Measurements from ENCODE around the gene LEMD1.
"Not testable (repeated sequence)": the region's sequence is repeated elsewhere in the genome, so short reads cannot be mapped to it uniquely, and the experiment has no call there.

LEMD1 gene

DNA sequence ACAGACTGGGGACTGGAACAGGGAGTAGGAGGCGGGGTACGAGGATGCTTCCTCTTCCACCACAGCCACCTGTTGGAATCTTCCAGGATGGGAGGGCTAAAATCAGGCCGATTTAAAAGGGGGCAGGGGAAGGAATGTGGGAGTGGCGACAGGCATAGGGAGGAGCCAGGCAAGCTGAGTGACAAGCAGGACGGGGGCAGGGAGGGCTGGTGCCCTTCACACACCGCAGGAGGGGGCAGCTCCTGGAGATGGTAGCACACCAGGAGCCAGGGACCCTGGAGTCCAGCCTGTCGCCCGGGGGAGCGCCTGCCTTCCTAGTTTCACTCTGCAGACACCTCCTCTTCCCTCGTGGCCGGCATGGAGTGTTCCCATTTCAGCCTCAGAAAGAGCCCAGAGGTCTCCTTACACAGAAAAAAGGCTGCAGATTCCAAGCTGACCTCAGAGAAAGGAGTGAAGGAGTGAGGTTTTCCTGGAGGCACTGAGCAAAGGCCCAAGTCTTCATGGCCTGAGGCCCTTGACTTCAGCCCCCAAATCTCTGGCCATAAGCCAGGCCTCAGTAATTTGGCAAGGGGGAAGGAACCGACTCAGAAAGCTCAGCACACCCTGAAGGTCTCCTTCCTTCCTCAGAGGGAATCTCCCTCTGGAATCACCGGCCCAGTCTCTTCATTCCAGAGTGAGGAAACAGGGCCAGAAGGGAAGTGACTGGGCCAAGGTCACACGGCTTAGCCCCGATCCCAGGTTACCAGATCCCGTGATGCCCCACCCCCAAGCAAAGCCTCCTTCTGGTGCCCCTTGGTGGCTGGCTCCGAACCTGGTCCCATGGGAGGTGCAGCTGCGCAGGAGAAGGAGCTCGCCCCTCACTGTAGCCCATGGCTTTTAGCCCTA, 25.8 kb upstream of the LEMD1 start:
- FAIRE-seq: no peak
- no peak for DNase-seq (ENCODE audit: insufficient read length, low spot score)

DNA sequence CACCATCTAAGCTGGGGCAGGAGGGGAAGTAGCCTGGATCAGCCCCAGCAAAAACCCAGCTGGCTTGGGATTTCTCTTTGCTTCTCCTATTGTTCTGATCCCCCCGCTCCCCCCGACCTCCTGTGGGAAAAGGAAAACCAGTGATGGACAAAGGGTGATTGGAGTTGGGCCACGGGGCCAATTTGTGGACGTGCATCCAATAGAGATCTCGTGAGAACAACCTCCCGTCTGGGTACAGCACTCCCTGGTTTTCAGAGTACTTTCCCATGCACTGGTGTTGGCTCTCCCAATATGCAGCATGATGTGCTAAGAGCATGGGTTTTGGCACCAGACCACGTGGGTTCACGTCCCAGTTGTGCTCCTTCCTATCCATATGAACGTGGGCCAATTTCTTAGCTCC, 25.0 kb upstream of the LEMD1 start:
- FAIRE-seq: no peak
- no peak for DNase-seq (ENCODE audit: insufficient read length, low spot score)

DNA sequence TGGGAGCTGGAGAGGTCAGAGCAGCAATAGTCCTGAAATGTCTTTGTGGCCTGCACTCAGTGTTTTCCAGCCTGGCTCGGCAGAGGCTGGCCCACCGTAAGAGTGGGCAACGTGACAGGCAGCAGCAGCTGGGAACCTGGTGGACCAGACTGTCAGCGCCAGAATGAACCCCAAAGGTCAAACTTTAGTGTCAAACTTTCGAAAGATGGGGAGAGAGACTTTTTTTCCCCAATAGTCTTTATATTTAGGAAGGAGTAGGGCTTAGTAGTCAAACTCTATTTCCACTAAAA, 23.7 kb upstream of the LEMD1 start:
- FAIRE-seq: no peak
- DNase-seq (ENCODE audit: insufficient read length, low spot score): no peak

DNA sequence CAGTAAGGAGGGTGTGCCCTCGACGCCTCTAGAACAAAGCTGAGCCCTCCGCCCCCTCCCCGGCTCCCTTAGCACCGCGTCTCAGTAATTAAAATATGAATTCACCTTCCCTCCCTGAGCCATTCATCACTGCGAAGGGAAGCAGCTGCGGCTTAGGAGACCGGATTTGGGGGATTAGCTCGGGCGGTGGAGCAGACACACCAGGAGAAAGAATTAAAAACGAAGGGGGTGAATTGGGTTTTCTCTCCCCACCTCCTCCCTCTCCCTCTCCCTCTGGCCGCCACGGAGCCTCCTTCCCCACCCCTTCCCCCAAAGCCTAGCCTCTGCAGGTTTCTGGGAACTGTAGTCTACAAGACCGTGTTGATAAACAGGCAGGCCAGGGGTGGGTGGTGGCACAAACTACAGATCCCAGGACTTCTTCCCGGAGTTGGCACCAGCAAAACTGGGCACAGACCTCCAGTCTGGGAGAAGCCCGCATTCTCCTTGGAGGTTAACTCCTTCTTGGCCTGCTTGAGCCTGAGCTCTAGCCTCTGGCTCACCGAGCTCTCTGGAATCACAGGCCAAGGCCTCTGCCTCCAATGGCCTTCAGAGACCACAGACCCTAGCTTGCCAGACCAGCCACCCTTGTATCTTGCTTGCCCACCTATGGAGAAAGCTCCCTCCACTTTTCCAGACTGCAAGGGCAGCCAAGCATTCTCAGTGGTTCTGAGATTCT, 23.2 kb upstream of the LEMD1 start:
- DNase-seq (ENCODE audit: insufficient read length, low spot score) (no peak), FAIRE-seq (no peak)

DNA sequence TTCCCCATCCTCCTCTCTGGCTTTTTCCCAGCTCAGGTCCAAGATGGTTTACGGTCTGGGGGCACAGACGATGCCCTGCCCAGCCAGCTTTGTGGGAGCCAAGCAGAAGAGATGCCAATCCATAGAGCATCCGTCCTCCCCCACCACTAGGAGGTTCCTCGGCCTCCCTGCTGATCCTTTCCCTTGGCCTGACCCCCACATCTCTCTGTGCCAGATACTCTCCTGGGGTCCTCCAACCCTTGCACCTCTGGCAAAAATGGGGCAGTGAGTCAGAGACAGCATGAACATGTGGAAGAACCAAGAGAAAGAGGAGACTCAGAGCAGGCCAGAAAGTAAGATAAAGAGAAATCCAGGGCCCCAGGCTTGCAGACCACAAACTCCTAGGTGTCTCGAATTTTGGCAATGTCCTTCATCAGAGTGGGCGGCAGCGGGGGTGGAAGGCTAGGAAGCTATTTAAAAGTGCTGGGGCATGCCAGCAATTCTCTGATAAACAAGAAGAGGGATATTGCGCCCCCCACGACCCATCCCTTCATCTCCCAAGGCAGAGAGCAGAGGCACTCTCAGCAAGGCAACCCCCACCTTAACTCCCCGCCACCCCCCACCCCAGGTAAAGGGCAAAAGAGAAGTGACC, 22.6 kb upstream of the LEMD1 start:
- no peak for FAIRE-seq
- no peak for DNase-seq (ENCODE audit: insufficient read length, low spot score)

DNA sequence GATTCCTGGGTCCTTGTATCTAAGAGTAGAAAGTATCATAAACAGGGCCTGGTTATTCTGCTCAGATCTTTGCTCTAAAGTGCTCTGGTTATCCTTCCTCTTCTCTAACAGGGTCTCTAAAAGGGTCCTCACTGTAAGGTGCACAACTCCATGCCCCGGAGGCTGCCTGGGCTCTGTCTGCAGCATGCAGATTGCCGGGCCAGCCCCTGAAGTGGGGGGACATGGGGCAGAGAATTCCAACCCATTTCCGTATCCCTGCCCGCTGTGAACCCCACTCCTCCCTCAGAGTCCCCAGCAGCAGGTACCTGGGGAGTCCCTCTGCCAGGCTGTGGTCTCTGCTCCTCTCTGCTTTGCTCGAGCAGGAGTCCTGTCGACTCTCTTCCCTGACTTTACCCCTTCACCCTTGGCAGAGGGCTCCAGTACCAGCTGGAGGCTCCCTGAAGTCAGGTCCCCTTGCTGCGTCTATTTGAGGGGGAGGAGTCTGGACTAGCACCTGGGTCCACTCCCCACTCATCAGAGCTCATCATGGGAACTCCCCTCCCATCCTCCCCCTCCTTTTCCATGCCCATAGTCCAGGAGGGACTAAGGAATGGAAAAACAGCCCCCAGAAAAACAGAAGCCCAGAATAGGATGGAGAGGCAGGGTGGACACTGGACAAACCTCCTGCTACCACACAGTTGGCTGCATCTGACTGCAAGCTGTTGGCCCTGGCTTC, 21.9 kb upstream of the LEMD1 start:
- FAIRE-seq: no peak
- no peak for DNase-seq (ENCODE audit: insufficient read length, low spot score)

DNA sequence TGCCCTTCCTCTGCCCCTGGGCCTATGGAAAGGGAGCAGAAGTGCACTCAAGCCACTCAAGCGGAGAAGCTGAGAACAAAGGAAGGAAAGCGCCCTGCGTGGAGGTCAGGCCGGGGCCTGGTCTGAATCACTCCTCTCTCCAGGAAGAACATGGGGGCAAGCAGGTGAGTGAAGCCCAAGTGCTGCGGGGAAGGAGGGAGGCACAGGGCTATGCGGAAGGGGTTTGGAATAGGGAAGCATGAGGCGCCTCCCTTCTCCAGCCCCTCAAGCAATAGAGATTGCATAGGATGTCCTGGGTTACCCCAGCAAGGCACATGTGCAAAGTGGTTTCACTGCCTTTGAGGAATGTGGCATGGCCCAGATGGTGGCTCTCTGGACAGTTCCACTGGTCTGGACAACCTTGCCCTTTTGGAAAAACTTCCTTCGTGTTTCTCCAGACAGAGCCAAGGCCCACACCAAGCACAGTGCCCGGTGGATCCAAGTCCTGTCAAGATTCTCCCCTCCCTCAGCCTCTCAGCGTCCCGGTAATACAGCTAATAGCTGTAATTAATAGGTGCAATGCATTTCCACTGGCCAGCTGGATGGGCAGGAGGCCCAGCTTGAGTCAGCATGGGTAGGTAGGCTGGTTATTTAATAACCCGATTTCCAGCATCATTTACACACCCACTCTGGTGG, 20.3 kb upstream of the LEMD1 start:
- FAIRE-seq (no peak), DNase-seq (ENCODE audit: insufficient read length, low spot score) (no peak)

DNA sequence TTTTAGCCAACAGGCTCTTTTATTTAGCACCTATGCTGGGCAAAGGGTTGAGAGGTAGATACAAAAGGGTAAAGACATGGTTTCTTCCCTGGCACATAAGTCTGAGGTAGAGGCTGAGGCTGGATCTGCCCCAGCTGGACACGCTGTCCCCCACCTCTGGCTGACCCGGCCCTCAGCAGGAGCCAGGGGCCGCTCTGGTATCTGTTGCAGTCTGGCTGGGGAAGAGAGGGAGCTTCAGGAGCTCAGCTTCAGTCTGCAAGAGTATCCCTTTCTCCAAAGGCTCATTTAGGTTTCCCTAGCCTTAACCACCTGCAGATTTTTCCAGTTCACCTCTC, 19.8 kb upstream of the LEMD1 start:
- DNase-seq (ENCODE audit: insufficient read length, low spot score) (no peak), FAIRE-seq (no peak)

DNA sequence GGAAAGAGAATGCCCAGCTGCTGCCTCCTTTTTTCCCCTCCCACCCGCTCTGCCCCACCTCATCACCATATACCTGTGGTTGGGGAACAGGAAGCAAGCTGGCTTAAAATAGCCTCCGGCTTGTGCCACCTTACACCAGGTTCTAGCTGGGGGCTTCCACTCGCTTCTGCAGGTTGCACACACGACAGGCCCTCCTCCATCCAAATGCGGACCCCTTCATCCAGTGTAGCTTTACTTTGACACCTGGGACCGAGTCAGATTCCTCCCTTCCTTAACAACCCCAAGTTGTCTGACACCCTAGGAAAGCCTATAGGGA, 19.4 kb upstream of the LEMD1 start:
- no peak for FAIRE-seq
- no peak for DNase-seq (ENCODE audit: insufficient read length, low spot score)

DNA sequence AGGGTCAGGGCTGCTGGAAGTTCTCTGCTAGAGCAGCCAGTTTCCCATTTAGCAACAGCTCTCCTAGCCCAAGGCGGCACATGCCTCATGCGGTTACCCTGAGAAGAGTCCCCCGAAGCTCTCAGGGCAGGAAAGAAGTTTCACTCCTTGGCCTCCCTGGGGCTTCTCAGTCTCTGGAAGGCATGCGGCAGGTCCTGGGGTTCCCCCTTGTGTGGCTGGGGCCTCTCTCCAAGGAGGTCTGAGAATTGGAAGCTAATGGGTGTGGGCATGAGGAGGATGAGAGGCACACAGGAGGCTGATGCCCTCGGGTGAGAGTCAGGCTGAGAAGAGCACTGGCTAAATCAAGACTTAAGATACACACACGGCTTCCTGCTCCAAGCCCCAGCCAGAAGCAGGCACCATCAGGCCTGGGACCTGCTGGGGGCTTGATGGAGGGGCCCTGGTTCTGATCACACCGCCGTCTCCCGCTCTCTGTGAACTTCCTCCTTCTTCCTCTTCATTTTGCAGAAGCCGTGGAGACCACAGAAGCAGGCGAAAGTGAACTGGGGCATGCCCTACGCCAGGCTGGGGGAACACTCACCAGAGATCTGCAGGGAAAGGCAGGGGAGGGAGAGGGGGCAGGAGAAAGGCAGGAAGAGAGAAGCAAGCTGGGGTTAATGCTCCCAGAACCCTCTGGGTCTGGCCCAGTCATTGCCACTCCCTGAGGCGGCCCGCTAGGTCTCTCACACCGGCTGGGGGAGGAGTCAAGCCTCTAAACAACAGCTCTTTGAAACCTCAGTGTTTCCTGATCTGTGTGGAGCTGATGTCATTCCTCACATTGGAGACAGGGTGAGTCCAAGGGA, 18.8 kb upstream of the LEMD1 start:
- FAIRE-seq (peak; percentile 93), DNase-seq (ENCODE audit: insufficient read length, low spot score) (peak; percentile 67)

DNA sequence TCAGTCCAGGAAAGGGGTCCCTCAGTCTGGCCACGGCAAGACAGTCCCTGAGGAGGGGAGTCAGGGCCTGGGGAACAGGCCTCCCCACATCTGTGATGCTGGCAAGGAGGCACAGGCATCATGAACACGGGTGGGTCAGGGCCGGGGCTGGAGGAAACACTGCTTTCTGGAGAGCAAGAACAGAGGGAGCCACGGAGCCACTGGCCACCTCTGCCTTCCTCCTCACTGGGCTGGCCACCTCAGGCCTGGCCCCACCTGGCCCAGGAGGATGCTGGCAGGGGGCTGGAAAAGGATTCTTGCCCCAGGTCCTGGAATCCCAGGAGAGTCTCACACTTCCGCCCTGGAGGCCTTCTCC, 18.2 kb upstream of the LEMD1 start:
- FAIRE-seq: no peak

DNA sequence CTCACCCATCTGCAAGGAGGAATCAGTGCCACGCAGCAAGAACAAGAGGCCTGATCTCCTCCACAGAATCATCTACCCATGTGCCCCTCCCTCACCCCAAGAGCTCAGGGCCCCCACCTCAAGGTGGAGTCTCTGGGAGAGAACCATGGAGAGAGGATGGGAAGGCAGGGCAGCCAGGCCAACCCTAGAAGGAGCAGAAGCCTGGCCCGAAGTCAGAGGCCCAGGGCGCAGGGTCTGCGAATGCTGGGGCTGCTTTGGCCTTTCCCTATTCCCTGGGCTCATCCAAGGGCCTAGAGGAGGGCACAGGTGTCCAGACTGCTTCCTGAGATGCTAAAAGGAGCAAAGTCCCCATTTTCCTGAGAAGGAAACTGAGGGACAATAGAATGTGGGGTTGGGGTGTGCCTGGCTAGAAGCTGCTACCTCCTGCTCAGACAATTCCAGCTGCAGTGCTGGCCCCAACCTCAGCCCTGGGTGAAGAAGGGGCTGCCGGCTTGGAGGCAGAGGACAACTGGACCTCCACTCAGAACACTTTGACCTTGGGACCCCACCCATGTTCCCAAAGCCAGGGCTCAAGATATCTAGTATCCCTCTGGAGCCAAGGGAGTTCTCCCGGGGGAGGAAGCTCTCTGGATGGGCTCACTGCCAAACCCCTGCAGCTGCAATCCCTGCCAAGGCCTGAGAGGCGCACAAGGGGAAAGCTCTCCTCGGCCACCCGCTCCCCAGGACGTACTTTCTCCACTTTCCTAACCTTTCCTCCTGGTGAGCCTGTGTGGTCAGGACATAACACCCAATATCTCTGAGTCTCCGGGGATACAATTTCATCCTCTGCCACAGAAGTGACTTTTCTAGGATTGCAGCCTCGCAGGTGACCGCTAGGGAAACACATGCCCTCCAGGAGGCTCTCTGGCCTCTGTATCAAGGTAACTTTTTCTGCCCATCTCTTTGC, 16.6 kb upstream of the LEMD1 start:
- DNase-seq (ENCODE audit: insufficient read length, low spot score) (no peak), FAIRE-seq (no peak)

More for the DNA sequence above, 18.2 kb upstream of the LEMD1 start:
- no peak for DNase-seq (ENCODE audit: insufficient read length, low spot score)

DNA sequence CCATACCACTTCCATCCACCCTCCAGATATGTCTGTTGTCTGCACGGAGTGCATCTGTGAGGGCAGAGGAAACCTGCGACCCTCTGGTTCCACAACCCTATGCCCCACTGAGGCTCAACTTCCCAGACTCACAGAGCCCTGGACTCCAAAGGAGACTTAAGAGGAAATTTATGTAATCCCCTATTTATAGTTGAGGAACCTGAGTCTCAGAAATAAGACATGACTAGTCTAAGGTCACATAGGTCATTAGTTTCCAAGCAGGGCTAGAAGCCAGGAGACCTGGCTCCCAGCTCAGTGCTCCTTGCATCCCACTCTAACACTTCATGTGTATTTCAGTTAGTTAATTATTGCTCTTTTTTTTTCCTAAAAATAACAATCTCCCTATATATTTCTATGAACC, 15.7 kb upstream of the LEMD1 start:
- no peak for DNase-seq (ENCODE audit: insufficient read length, low spot score)
- FAIRE-seq: no peak

DNA sequence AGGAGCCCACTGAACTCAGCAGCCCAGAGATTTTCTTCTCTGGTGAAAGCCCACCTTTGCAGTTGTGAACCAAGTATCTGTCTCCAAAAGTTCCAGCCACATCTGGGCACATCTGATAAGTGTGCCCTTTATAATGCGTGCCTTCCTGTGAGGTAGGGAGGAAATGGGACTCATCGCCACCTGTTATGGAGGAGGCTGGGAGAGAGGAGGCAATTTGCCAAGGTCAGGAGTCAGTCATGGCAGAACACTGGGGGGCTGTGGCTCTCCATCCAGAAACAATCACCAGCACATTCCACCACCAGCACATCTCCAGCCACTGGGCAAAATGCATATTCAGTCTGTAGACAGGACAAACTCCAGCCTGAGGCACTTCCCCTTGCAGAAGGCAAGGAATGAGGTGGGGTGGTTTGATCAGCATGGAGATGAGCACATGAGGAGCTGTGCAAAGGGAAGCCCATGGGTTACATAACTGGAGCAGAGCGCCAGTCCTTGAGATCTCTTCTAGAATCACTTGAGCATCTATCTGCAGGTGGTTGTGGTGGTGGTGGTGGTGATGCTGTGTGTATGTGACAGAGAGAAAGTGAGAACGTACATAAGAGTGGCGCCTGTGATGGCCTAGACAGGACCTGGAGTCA, 15.0 kb upstream of the LEMD1 start:
- DNase-seq (ENCODE audit: insufficient read length, low spot score) (no peak), FAIRE-seq (no peak)

DNA sequence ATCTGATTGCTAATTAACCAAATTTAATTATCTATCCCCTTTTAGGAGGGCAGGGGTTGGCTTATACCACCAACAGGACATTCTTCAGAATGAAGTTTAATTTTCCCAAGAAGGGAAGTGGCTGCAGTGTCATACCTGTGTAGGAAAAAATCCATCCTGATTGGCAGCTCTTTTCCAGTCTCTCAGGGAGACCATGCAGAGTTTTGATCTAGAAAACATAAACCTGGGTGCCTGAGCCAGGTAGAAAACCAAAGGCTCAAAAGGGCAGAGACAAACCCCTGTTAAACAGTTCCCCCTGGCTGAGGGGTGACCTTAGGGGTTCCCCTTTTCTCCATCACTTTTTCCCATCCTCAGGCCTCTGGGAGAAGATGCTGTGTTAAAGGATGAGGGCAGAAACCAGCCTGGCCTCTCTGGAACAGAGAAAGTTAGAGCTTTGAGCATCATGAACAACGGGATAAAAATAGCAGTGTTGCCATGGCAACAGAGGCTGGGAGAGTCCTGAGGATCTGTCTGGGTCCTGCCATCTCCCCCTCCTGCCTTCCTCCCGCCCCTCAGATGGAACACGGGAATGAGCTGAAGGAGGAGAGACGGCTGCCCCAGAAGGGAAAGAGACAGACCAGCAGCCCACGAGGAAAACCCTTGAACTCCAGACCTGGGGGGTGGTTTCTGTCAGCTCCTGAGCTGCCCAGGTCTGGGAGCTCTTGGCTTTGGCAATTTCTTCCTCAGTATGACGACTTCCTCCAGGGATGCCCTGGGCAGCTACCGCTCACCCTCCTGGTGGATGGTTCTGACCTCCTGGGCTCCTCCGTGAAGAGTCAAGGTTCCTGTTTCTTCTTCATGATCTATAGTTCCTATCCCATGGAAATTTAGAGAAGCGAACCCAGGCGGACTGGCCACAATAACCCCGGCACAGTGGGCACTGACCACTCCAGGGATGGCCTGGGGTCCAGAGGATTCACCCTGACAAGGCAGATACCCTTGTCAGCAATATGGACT, 14.0 kb upstream of the LEMD1 start:
- FAIRE-seq (no peak), DNase-seq (ENCODE audit: insufficient read length, low spot score) (no peak)

DNA sequence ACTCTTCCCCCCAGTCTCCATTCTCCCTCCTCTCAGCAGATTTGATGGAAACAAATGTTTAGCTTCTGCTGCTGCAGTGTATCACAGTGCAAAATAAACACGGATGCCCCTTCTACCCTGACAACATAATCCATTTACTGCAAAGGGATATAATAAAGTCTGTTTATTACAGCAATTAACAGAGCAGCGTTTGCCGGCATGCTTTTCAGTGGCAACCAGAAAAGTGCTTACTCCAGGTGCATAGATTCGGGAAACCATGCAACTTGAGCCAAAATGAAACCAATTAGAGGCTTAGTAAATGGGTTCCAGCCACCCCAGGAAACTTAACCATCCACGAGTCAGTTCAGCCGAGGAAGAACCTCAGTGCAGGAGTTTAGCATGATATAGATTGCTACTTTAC, 12.9 kb upstream of the LEMD1 start:
- DNase-seq (ENCODE audit: insufficient read length, low spot score) (no peak), FAIRE-seq (no peak)

DNA sequence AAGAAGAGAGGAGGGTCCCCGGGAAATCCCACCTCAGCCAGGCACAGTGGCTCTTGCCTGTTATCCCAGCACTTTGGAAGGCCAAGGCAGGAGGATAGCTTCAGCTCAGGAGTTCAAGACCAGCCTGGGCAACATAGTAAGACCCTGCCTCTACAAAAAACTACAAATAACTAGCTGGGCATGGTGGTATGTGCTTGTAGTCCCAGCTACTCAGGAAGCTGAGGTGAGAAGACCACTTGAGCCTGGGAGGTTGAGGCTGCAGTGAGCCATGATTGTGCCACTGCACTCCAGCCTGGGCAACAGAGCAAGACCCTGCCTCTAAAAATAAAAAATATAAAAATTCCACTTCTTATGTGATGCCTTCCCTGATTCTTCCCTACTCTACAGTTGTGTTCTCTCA, 10.8 kb upstream of the LEMD1 start:
- FAIRE-seq; DNase-seq (ENCODE audit: insufficient read length, low spot score): not testable (repeated sequence)
